SK-N-MC (cell line): ENCODE measurements around the gene CDK4.

Experiments used
- DNase-seq: peaks from one replicate; pipeline ENCODE4 v3.0.0-alpha.2; 2011; ENCODE audit warnings: low read depth, low spot score
- H3K27ac ChIP-seq: fragments of 200-600 bp; sonication (generic); 2 replicates; pipeline ENCODE4 v1.5.1; 2016; ENCODE audit warnings: mixed run types
- H3K36me3 ChIP-seq: fragments of 200-600 bp; sonication (generic); 2 replicates; pipeline ENCODE4 v1.6.1; 2017; ENCODE audit warnings: antibody characterized with exemption, low read length, mixed read lengths; ENCODE audit not compliant: insufficient read depth
- H3K4me3 ChIP-seq: fragments of 200-600 bp; sonication (generic); 2 replicates; pipeline ENCODE4 v1.5.1; 2016
- H3K9ac ChIP-seq: fragments of 200-600 bp; sonication (generic); 2 replicates; pipeline ENCODE4 v1.8.0; 2017; ENCODE audit warnings: mixed run types, mixed read lengths; ENCODE audit not compliant: insufficient read length
- H3K9me3 ChIP-seq: fragments of 200-600 bp; sonication (generic); 2 replicates; pipeline ENCODE4 v1.6.1; 2017; ENCODE audit warnings: low read depth, mild to moderate bottlenecking, antibody characterized with exemption, low read length, moderate library complexity, mixed read lengths
- EZH2 ChIP-seq: fragments of 200-600 bp; sonication (generic); IDR thresholded peaks from one replicate; pipeline ENCODE4 v1.6.1; 2017; ENCODE audit warnings: antibody characterized with exemption
- FOXP2 ChIP-seq: optimal IDR thresholded peaks from 2 replicates; pipeline ENCODE3; 2011; ENCODE audit warnings: mild to moderate bottlenecking, moderate library complexity; ENCODE audit not compliant: insufficient read depth; ENCODE audit errors: extremely low read length, control extremely low read depth
- POLR2AphosphoS5 ChIP-seq: IDR thresholded peaks from 2 replicates; pipeline ENCODE4 v1.6.1; 2012; ENCODE audit warnings: mild to moderate bottlenecking, low read depth, low read length, borderline replicate concordance

Gene CDK4

DNA sequence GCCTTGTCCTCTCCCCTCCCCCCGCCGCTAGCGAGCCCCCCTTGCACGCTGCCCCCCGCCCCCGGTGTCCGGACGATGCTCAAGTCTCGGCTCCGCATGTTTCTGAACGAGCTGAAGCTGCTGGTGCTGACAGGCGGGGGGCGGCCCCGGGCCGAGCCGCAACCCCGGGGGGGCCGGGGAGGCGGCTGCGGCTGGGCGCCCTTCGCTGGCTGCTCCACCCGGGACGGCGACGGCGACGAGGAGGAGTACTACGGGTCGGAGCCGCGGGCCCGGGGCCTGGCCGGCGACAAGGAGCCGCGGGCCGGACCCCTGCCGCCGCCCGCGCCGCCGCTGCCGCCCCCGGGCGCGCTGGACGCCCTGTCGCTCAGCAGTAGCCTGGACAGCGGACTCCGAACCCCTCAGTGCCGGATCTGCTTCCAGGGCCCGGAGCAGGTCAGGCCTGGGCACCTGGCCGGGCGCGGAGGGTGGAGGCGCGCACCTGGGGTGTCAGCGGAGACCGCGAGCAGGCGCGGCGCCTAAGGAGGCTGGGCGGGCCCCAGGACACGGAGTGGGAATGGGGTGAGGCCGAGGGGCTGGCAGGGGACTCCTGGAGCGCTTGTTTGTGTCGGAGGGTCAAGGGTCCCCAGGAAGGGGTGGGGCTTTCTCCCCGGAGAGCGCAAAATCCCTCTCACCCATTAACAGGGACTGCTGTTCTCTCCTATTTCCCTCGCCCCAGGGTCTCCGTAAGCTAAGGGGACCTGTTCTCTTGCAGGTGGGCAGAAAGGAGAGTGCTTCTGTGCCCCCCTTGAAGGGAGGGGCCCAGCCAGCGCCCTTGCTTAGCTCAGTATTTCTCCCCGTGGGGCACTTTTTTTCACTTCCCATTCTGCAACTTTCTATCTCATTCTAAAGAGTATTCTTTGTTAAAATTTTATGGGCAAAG lies 3.6 kb upstream of the CDK4 start:
- TF ChIP-seq POLR2AphosphoS5 (no peak), EZH2 (no peak), FOXP2 (no peak)
- no peak for DNase-seq
- Histone ChIP-seq H3K9me3 (no peaks in the 10 kb centered on the region), H3K27ac (no peak overlapping the region), H3K36me3 (peaks cover 8% of the 10 kb centered on the region), H3K4me3 (peak overlapping the region; percentile 81), H3K9ac (peak overlapping the region; percentile 63)

DNA sequence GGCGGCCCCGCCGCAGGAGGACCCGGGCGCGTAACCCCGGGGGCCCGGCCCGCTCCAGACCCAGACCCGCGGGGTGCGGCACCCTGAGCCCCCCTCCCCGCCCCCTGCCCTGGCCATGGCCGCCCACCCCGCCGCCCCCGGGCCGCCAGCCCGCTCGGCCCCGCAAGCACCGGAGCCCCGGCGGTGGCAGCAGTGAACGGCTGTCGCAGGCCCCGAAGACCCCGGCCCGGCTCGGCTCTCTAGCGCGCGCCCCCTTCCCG lies 3.0 kb upstream of the CDK4 start:
- no peaks in the 10 kb centered on the region for H3K9me3 ChIP-seq
- H3K36me3 ChIP-seq, result peaks cover 14% of the 10 kb centered on the region
- DNase-seq, result no peak
- H3K27ac ChIP-seq, result no peak overlapping the region
- H3K9ac ChIP-seq, result no peak overlapping the region
- TF ChIP-seq POLR2AphosphoS5 (no peak), FOXP2 (no peak), EZH2 (no peak)
- peak overlapping the region; percentile 81 for H3K4me3 ChIP-seq

DNA sequence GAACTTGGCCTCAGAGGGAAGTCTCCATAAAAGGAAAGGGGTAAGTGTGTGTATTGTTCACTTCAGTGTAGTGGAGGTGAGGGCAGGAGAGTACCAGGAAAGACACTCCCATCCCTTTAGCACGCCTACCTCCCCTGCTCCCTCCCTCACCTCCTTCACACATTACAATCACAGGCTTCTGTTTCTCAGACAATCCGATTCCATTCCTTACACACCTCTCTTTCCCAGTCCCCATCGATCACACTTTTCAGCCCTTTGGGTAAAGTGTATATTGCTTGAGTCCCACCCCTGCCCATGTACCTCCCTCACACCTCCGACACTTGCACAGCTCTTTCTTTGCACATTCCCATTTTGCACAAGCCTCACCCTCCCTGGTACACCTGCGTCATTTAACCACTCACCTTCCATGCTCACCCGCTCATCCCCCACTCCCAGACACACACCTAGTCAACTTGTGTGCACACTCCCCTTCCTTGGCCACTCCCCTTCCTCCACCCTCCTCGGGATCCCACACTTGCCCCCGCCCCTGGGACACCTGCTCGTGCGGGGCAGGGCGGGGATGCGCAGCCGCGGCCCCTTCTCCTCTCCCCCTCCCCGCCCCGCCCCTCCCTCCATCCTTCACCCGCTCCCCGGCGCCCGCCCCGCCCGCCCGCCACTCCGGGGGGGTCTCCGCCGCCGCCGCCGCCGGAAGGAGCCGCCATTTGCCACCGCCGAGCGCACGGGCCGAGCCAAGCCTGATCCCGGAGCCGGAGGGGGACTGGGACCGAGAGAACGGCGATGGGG lies 2.5 kb upstream of the CDK4 start, which contains the start of gene MARCHF9:
Gene MARCHF9, plus strand, starts transcription at position 693 of the 783 bp plus-strand sequence. CDS start 426 bp downstream, outside the sequence.
- no peaks in the 10 kb centered on the region for H3K9me3 ChIP-seq
- peak within 1 kb of the TSS; percentile 81 for H3K4me3 ChIP-seq
- TF ChIP-seq POLR2AphosphoS5 (no peak), EZH2 (no peak), FOXP2 (no peak)
- peak within 1 kb of the TSS; percentile 70; the same call in 1 of the 2 replicates for H3K27ac ChIP-seq
- peaks cover 18% of the 10 kb centered on the region for H3K36me3 ChIP-seq
- DNase-seq, result no peak
- peak within 1 kb of the TSS; percentile 63 for H3K9ac ChIP-seq

DNA sequence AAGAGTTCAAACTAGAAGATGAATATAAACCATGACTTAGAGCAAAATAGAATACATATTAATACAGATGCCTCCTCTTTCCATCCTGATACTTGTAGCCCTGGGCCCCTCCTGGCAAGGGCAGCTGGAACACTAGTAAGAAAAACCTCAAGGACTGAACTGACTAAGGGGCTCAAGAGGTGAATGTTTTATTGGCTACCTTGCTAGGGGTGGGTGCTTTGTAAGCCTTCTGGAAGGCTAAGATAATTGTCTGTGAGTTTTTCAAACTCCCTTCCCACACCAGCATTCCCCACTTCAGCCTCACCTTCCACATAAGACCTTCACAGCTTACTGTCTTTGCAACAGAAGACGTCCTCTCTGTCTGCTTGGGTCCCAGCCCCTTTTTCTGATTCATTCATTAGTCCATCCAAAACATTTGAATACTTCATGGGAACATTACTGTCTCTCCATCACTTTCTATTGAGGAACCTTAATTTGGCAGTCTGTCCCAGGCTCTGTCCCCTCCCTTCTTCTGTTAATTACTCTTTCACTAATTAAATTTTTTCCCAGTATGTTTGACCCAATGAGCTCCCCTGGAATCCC lies 1.7 kb upstream of the CDK4 start:
- H3K9ac ChIP-seq, result no peak overlapping the region
- H3K36me3 ChIP-seq, result peaks cover 25% of the 10 kb centered on the region
- TF ChIP-seq POLR2AphosphoS5, result no peak
- no peak for TF ChIP-seq EZH2
- TF ChIP-seq FOXP2, result no peak
- H3K9me3 ChIP-seq, result no peaks in the 10 kb centered on the region
- DNase-seq, result no peak
- H3K27ac ChIP-seq, result peak overlapping the region; percentile 70
- no peak overlapping the region for H3K4me3 ChIP-seq

DNA sequence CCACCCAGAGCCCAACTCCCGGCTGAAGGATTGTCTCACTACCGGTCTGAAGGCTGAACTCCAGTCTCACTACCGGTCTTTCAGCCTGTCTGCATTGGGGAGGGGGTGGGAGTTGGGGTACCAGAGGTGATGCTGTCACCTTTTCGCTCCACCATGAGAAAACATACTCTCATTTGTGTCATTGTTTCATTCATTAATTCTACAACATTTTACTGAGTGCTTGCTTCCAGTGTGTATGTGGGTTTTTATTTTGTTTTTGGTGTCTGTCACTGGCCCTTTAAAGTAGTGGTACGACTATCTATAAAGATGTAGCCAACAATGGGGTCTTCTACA lies 524 bp upstream of the CDK4 start:
- TF ChIP-seq POLR2AphosphoS5 (no peak; the same call in 1 of the 2 replicates), FOXP2 (no peak)
- H3K9me3 ChIP-seq, result no peaks in the 10 kb centered on the region
- H3K36me3 ChIP-seq, result peaks cover 37% of the 10 kb centered on the region
- peak overlapping the region; percentile 72 for H3K27ac ChIP-seq
- peak overlapping the region; percentile 76 for H3K4me3 ChIP-seq
- DNase-seq, result no peak
- H3K9ac ChIP-seq, result no peak overlapping the region

DNA sequence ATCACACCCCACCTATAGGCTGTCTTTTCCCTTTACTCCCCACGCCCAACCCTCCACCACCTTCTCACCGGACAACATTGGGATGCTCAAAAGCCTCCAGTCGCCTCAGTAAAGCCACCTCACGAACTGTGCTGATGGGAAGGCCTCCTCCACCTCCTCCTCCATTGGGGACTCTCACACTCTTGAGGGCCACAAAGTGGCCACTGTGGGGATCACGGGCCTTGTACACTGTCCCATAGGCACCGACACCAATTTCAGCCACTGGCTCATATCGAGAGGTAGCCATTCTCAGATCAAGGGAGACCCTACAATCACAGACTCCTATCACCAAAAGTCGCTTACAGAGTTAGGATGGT lies 700 bp downstream of the CDK4 start:
- no peak for DNase-seq
- Histone ChIP-seq H3K27ac (peak overlapping the region; percentile 74), H3K4me3 (peak overlapping the region; percentile 91), H3K9me3 (no peaks in the 10 kb centered on the region), H3K36me3 (peaks cover 50% of the 10 kb centered on the region), H3K9ac (peak overlapping the region; percentile 97)
- no peak for TF ChIP-seq EZH2
- no peak for TF ChIP-seq FOXP2
- TF ChIP-seq POLR2AphosphoS5, result no peak

DNA sequence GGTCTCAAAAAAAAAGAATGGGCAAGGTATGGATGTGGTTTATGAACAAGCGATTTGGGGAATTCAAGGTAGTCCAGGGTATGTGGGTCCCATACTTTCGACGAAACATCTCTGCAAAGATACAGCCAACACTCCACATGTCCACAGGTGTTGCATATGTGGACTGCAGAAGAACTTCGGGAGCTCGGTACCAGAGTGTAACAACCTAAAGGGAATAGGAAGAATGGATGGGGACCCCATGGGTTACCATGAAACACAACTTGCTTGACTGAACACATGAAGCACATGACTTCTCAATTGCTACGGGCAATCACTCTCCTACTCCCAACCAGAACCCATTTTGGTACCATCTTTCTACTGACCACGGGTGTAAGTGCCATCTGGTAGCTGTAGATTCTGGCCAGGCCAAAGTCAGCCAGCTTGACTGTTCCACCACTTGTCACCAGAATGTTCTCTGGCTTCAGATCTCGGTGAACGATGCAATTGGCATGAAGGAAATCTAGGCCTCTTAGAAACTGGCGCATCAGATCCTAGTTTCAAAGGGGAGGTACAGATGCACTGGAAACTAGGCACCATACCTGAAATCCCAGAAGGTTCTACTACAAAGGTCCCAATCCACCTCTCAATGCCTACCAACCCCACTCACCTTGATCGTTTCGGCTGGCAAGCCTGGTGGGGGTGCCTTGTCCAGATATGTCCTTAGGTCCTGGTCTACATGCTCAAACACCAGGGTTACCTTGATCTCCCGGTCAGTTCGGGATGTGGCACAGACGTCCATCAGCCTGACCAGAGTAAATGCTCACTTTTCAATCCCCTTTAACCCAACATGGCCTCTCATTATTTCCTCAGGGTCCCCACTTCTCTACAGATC lies 1.3 kb downstream of the CDK4 start:
- Histone ChIP-seq H3K9ac (peak overlapping the region; percentile 97), H3K9me3 (no peaks in the 10 kb centered on the region), H3K4me3 (peak overlapping the region; percentile 91), H3K27ac (peak overlapping the region; percentile 74), H3K36me3 (peaks cover 56% of the 10 kb centered on the region)
- TF ChIP-seq EZH2, result no peak
- no peak for TF ChIP-seq FOXP2
- TF ChIP-seq POLR2AphosphoS5, result no peak; the same call in 1 of the 2 replicates
- DNase-seq, result no peak
